LNCaP clone FGC (cell line): ENCODE results near the gene INPP4A.

Experiments used
- DNase-seq: peaks from one replicate; pipeline ENCODE4 v3.0.0-alpha.2; 2011; ENCODE audit warnings: low read depth
- H3K4me3 ChIP-seq: 2 replicates; pipeline ENCODE4 v1.5.1; 2011; ENCODE audit warnings: mild to moderate bottlenecking, low read depth, low read length, control low read depth
- TF ChIP-seq, protein P1 (sequence below): IDR thresholded peaks from 2 replicates; pipeline ENCODE4 v1.5.1; 2012; ENCODE audit warnings: mild to moderate bottlenecking; ENCODE audit not compliant: control insufficient read depth, insufficient read depth; ENCODE audit errors: extremely low read depth

Gene INPP4A

GRCh38 chr2:98444436-98445176 lies at the start of gene INPP4A:
TSS of gene INPP4A (plus strand) at chr2:98444858. CDS start at chr2:98520049, 75,191 bp downstream.
- DNase-seq: no peak
- peak within 1 kb of the TSS; percentile 59 for H3K4me3 ChIP-seq
- TF ChIP-seq, protein P1, sequence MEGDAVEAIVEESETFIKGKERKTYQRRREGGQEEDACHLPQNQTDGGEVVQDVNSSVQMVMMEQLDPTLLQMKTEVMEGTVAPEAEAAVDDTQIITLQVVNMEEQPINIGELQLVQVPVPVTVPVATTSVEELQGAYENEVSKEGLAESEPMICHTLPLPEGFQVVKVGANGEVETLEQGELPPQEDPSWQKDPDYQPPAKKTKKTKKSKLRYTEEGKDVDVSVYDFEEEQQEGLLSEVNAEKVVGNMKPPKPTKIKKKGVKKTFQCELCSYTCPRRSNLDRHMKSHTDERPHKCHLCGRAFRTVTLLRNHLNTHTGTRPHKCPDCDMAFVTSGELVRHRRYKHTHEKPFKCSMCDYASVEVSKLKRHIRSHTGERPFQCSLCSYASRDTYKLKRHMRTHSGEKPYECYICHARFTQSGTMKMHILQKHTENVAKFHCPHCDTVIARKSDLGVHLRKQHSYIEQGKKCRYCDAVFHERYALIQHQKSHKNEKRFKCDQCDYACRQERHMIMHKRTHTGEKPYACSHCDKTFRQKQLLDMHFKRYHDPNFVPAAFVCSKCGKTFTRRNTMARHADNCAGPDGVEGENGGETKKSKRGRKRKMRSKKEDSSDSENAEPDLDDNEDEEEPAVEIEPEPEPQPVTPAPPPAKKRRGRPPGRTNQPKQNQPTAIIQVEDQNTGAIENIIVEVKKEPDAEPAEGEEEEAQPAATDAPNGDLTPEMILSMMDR: peak; percentile 52

- DNase-seq: no peak
- no peak overlapping the region for H3K4me3 ChIP-seq
- TF ChIP-seq, protein P1: no peak
Observed at GRCh38 chr2:98395977-98396376, 48.7 kb upstream of the INPP4A start.

DNA sequence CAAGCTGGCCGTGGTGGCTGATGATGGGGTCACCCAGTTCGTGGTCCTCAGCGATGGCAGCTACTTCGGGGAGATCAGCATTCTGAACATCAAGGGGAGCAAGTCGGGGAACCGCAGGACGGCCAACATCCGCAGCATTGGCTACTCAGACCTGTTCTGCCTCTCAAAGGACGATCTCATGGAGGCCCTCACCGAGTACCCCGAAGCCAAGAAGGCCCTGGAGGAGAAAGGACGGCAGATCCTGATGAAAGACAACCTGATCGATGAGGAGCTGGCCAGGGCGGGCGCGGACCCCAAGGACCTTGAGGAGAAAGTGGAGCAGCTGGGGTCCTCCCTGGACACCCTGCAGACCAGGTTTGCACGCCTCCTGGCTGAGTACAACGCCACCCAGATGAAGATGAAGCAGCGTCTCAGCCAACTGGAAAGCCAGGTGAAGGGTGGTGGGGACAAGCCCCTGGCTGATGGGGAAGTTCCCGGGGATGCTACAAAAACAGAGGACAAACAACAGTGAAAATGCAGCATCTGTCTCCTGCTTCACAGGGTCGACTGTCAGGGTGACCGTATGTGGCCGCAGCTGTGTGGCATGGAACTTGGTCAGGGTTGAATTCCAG lies 47.8 kb upstream of the INPP4A start:
- H3K4me3 ChIP-seq: no peak overlapping the region
- no peak for DNase-seq
- TF ChIP-seq, protein P1: no peak

GRCh38 chr2:98399140-98399539 lies 45.5 kb upstream of the INPP4A start:
- TF ChIP-seq, protein P1: no peak
- no peak overlapping the region for H3K4me3 ChIP-seq
- DNase-seq: no peak

- TF ChIP-seq, protein P1: no peak
- no peak for DNase-seq
- no peak overlapping the region for H3K4me3 ChIP-seq
Observed at GRCh38 chr2:98403878-98404277, 40.8 kb upstream of the INPP4A start.

DNA sequence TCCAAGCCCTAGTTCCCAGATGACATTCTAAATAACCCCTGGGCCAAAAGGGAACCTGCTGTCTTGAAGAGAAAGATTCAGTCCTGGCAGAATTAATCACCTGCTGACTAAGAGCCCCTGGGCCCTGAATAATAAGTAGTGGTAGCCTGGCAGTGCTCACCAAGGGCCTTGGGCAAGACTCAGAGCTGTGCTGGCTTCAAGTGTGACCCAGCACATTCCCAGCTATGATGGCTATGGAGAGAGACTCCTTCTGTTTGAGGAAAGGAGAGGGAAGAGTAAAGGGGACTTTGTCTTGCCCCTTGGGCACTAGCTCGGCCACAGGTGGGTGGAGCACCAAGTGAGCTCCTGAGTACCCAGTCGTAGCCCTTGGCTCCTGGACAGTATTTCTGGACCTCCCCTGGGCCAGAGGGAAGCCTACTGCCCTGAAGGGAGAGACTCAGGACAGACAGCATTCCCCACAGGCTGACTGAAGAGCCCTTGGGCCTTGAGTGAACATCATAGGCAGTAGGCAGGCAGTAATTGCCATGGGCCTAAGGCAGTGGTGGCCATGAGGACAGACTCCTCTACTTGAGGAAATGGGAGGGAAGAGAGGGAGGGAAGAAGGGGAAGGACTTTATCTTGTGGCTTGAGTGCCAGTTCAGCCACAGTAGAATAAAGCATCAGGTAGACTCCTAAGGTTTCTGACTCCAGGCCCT lies 40.0 kb upstream of the INPP4A start:
- no peak for DNase-seq

More for the DNA sequence above, 40.0 kb upstream of the INPP4A start:
- H3K4me3 ChIP-seq: no peak overlapping the region
- TF ChIP-seq, protein P1: no peak
